ENCODE results near the gene BMAL2. TPM values are rescaled to one million over a fixed set of nuclear protein-coding genes. Genes with fewer than 3 reads are reported as not detected.

The BMAL2 gene
- total and polyA plus RNA-seq, 2 of the 13 experiments (the other 11 are each of a cell fraction or from before 2014, with no cell fraction given), result 4.8 to 27.4 TPM

DNA sequence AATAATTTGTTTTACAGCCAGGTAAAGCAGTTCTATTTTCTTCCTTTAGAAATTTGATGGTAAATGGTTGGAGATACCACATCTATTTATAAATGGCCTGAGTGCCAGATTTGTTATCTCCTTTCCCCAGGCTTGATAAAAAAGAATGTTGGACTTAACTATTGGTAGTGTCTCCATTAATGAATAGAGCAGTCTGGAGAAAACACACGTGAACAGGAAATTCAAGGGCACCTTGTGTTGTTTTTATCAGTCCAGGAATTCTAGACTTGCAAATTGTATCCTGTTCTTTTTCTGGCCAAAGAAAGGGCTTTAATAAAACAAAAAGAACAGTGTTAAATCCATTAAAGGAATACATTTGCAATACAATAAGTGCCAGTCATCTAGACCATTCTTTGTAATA, 40.8 kb upstream of the BMAL2 start:
- Histone ChIP-seq H3K9me3 (ENCODE audit: low read length) (no peaks in the 10 kb centered on the region), H3K36me3 (replicated peaks in 1 of 2; ENCODE audit: control insufficient read depth in 1 of 2, insufficient read depth in 2 of 2, low read length in 2 of 2) (no peaks in the 10 kb centered on the region), H2AFZ (ENCODE audit: low read length) (no peak overlapping the region), H3K4me1 (ENCODE audit: insufficient read depth, low read length) (peaks cover 26% of the 10 kb centered on the region), H3K27me3 (ENCODE audit: control insufficient read depth in 1 of 2, insufficient read depth in 2 of 2, low read length in 2 of 2) (no peaks in the 10 kb centered on the region), H3K79me2 (ENCODE audit: insufficient read depth, low read length) (no peaks in the 10 kb centered on the region), H3K9ac (ENCODE audit: insufficient read depth, low read depth, low read length) (no peak overlapping the region), H3K4me3 (replicated peaks in 1 of 3; ENCODE audit: insufficient read depth in 1 of 3, low read depth in 2 of 3, low read length in 3 of 3) (no peak overlapping the region), H4K20me1 (ENCODE audit: insufficient read depth, low read length) (no peaks in the 10 kb centered on the region), H3K27ac (ENCODE audit: extremely low read length, insufficient read depth, low read length) (no peak overlapping the region), H3K4me2 (ENCODE audit: low read depth, low read length) (no peak overlapping the region)
- TF ChIP-seq, protein P1, sequence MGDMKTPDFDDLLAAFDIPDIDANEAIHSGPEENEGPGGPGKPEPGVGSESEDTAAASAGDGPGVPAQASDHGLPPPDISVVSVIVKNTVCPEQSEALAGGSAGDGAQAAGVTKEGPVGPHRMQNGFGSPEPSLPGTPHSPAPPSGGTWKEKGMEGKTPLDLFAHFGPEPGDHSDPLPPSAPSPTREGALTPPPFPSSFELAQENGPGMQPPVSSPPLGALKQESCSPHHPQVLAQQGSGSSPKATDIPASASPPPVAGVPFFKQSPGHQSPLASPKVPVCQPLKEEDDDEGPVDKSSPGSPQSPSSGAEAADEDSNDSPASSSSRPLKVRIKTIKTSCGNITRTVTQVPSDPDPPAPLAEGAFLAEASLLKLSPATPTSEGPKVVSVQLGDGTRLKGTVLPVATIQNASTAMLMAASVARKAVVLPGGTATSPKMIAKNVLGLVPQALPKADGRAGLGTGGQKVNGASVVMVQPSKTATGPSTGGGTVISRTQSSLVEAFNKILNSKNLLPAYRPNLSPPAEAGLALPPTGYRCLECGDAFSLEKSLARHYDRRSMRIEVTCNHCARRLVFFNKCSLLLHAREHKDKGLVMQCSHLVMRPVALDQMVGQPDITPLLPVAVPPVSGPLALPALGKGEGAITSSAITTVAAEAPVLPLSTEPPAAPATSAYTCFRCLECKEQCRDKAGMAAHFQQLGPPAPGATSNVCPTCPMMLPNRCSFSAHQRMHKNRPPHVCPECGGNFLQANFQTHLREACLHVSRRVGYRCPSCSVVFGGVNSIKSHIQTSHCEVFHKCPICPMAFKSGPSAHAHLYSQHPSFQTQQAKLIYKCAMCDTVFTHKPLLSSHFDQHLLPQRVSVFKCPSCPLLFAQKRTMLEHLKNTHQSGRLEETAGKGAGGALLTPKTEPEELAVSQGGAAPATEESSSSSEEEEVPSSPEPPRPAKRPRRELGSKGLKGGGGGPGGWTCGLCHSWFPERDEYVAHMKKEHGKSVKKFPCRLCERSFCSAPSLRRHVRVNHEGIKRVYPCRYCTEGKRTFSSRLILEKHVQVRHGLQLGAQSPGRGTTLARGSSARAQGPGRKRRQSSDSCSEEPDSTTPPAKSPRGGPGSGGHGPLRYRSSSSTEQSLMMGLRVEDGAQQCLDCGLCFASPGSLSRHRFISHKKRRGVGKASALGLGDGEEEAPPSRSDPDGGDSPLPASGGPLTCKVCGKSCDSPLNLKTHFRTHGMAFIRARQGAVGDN (CRISPR knock-in tag; IDR thresholded peaks at IDR 0.05), result no peak
- TF ChIP-seq TARDBP (CRISPR knock-in tag; IDR thresholded peaks at IDR 0.05) (no peak), HNRNPL (IDR thresholded peaks at IDR 0.05; ENCODE audit: low read depth, low read length) (no peak), EHMT2 (IDR thresholded peaks at IDR 0.05; ENCODE audit: borderline replicate concordance, low read depth, low read length) (no peak)
- intact Hi-C loops (cut with micrococcal nuclease; ENCODE audit: unreplicated experiment), result loop anchor here (5.0 kb wide), 1 partner anchor 50 kb away; the partner anchor contains the start of gene STK38L
- no TSS peak for BruUV-seq (replicated peaks)
- in situ Hi-C loops (cut with HindIII; ENCODE audit: extremely low pct_ligation_motif_present, low pct_unique_long_range_greater_than_20kb), result no loop called here
- ChIA-PET CTCF (ENCODE audit: low intra/inter-chr PET ratio, low total read pairs) (no interaction called here), POLR2A (no interaction called here)
- ATAC-seq (no peak), FAIRE-seq (no peak), DNase-seq (ENCODE audit: low spot score) (peak; percentile 27)
- 39% methylated on average over 1 of the region's 1 CpG for WGBS (ENCODE audit: low lambda C conversion rate)

DNA sequence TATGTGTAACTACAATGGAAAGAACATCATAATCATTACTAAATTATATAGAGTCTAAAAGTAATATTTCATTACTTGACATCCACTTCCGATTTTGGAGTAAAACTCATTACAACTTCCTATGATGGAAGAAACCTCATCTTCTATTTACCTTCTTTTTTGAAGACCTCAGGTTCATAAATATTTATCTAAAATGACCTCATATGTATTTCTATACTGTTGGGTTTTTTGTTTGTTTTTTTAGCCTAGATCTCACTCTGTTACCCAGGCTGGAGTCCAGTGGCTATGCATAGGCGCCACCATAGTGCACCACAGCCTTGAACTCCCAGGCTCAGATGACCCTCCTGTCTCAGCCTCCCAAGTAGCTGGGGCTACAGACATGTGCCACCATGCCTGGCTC, 39.9 kb upstream of the BMAL2 start:
- H3K4me2 ChIP-seq (ENCODE audit: low read depth, low read length), result no peak overlapping the region
- POLR2A ChIA-PET, result no interaction called here

More for the DNA sequence above, 39.9 kb upstream of the BMAL2 start:
- Histone ChIP-seq H2AFZ (ENCODE audit: low read length) (no peak overlapping the region), H4K20me1 (ENCODE audit: insufficient read depth, low read length) (no peaks in the 10 kb centered on the region), H3K4me3 (replicated peaks in 1 of 3; ENCODE audit: insufficient read depth in 1 of 3, low read depth in 2 of 3, low read length in 3 of 3) (no peak overlapping the region), H3K9ac (ENCODE audit: insufficient read depth, low read depth, low read length) (no peak overlapping the region), H3K36me3 (replicated peaks in 1 of 2; ENCODE audit: control insufficient read depth in 1 of 2, insufficient read depth in 2 of 2, low read length in 2 of 2) (no peaks in the 10 kb centered on the region), H3K79me2 (ENCODE audit: insufficient read depth, low read length) (no peaks in the 10 kb centered on the region), H3K27ac (ENCODE audit: extremely low read length, insufficient read depth, low read length) (no peak overlapping the region), H3K27me3 (ENCODE audit: control insufficient read depth in 1 of 2, insufficient read depth in 2 of 2, low read length in 2 of 2) (no peaks in the 10 kb centered on the region), H3K4me1 (ENCODE audit: insufficient read depth, low read length) (peaks cover 26% of the 10 kb centered on the region), H3K9me3 (ENCODE audit: low read length) (no peaks in the 10 kb centered on the region)
- CTCF ChIA-PET (ENCODE audit: low intra/inter-chr PET ratio, low total read pairs), result no interaction called here
- intact Hi-C loops (cut with micrococcal nuclease; ENCODE audit: unreplicated experiment), result loop anchor here (5.0 kb wide), 1 partner anchor 50 kb away; the partner anchor contains the start of gene STK38L
- in situ Hi-C loops (cut with HindIII; ENCODE audit: extremely low pct_ligation_motif_present, low pct_unique_long_range_greater_than_20kb), result no loop called here
- WGBS (ENCODE audit: low lambda C conversion rate), result 94% methylated on average over 2 of the region's 2 CpGs
- no TSS peak for BruUV-seq (replicated peaks)
- DNase-seq (ENCODE audit: low spot score), result no peak
- FAIRE-seq, result no peak
- TF ChIP-seq ZNF7 (CRISPR knock-in tag; IDR thresholded peaks at IDR 0.05) (no peak), RARA (CRISPR knock-in tag; IDR thresholded peaks at IDR 0.05) (0 out of 2 replicates have a peak, but pooled peaks have one; percentile 22), HNRNPK (IDR thresholded peaks at IDR 0.05; ENCODE audit: low read depth, low read length, poor library complexity, severe bottlenecking) (no peak), FOXJ3 (CRISPR knock-in tag; IDR thresholded peaks at IDR 0.05; ENCODE audit: borderline replicate concordance) (no peak)
- TF ChIP-seq, protein P2, sequence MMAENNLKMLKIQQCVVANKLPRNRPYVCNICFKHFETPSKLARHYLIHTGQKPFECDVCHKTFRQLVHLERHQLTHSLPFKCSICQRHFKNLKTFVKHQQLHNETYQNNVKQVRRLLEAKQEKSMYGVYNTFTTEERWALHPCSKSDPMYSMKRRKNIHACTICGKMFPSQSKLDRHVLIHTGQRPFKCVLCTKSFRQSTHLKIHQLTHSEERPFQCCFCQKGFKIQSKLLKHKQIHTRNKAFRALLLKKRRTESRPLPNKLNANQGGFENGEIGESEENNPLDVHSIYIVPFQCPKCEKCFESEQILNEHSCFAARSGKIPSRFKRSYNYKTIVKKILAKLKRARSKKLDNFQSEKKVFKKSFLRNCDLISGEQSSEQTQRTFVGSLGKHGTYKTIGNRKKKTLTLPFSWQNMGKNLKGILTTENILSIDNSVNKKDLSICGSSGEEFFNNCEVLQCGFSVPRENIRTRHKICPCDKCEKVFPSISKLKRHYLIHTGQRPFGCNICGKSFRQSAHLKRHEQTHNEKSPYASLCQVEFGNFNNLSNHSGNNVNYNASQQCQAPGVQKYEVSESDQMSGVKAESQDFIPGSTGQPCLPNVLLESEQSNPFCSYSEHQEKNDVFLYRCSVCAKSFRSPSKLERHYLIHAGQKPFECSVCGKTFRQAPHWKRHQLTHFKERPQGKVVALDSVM (CRISPR knock-in tag; IDR thresholded peaks at IDR 0.05), result peak; percentile 54; the same call in 1 of the 2 replicates
- TF ChIP-seq, protein P3, sequence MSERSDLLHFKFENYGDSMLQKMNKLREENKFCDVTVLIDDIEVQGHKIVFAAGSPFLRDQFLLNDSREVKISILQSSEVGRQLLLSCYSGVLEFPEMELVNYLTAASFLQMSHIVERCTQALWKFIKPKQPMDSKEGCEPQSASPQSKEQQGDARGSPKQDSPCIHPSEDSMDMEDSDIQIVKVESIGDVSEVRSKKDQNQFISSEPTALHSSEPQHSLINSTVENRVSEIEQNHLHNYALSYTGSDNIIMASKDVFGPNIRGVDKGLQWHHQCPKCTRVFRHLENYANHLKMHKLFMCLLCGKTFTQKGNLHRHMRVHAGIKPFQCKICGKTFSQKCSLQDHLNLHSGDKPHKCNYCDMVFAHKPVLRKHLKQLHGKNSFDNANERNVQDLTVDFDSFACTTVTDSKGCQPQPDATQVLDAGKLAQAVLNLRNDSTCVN (CRISPR knock-in tag; IDR thresholded peaks at IDR 0.05; ENCODE audit: borderline replicate concordance), result no peak
- peak; percentile 37; the same call in 1 of the 3 replicates for ATAC-seq
